GM12891 (cell line): ENCODE data around the gene PTPRN2.

Source experiments
- PAX5 ChIP-seq: IDR thresholded peaks from 2 replicates; pipeline ENCODE4 v1.6.1; 2011; ENCODE audit warnings: low read length, moderate library complexity, mild to moderate bottlenecking; ENCODE audit not compliant: insufficient read depth, severe bottlenecking
- POLR2A ChIP-seq: IDR thresholded peaks from 2 replicates; pipeline ENCODE4 v1.6.1; 2011; ENCODE audit warnings: low read depth, low read length, control low read depth
- POLR2AphosphoS5 ChIP-seq: IDR thresholded peaks from 2 replicates; pipeline ENCODE4 v1.6.1; 2011; ENCODE audit warnings: low read depth, low read length, control low read depth
- POU2F2 ChIP-seq: IDR thresholded peaks from 2 replicates; pipeline ENCODE4 v1.6.1; 2011; ENCODE audit warnings: low read depth, mild to moderate bottlenecking, control low read depth, low read length, moderate library complexity
- SPI1 ChIP-seq: IDR thresholded peaks from 2 replicates; pipeline ENCODE4 v1.6.1; 2011; ENCODE audit warnings: low read depth, low read length, control low read depth
- TAF1 ChIP-seq: IDR thresholded peaks from 2 replicates; pipeline ENCODE4 v1.6.1; 2011; ENCODE audit warnings: low read depth, low read length, control low read depth

DNA sequence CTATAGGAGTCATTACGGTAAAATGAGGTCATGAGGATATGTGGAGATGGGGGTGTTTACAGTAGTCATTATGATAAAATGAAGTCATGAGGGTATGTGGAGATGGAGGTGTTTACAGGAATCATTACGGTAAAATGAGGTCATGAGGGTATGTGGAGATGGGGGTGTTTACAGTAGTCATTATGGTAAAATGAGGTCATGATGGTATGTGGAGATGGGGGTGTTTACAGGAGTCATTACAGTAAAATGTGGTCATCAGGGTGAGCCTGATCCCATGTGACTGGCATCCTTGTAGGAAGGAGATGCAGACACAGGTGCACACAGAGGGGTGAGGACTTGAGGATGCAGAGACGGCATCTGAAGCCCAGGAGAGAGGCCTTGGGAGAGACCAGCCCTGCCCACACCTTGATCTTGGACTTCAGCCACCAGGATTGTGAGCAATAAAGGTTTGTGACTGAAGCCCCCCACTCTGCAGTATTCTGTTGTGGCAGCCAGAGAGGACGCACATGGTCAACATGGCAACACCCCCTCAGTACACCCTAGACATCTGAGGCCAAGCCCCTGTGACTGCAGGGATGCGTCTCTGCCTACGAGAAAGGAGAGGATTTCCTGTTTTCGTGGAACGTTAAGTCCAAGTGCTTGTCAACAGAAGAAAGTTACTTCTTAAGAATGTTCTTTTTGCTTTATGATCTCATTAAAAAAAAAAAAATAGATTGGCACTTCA is 706.4 kb downstream of the PTPRN2 start:
- TF ChIP-seq TAF1 (no peak), POLR2AphosphoS5 (no peak), POLR2A (no peak), SPI1 (no peak), PAX5 (no peak), POU2F2 (no peak)
